Hematopoietic multipotent progenitor cell treated with erythropoietin and hydrocortisone succinate and interleukin-3 and kit ligand, for 17 days (in vitro differentiated cells): ENCODE measurements around the gene FSTL4.

Experiments used
- DNase-seq: peaks from one replicate; pipeline ENCODE4 v3.0.0-alpha.2; 2015; ENCODE audit warnings: low spot score

FSTL4 gene

DNA sequence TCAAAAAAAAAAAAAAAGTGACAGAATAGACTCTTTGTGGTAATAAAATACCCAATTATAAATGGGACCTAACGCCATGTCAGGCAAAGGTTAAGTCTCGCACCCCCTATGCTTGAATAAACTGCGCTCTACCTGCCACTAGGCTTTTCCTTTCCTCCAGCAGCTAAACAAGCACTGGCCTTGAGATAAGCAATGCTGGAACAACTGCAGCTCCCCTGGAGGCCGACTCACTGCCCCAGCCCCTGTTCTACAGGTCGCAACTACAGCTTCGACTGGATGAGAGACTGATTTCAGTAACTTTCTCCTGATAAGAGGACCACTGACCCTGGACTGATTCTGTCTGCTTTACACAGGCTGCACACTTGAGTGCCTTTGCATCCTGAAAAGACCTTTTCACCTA is 350.3 kb downstream of the FSTL4 start:
- DNase-seq, result no peak

GRCh38 chr5:133260715-133261114 is 351.6 kb downstream of the FSTL4 start:
- DNase-seq, result no peak

DNA sequence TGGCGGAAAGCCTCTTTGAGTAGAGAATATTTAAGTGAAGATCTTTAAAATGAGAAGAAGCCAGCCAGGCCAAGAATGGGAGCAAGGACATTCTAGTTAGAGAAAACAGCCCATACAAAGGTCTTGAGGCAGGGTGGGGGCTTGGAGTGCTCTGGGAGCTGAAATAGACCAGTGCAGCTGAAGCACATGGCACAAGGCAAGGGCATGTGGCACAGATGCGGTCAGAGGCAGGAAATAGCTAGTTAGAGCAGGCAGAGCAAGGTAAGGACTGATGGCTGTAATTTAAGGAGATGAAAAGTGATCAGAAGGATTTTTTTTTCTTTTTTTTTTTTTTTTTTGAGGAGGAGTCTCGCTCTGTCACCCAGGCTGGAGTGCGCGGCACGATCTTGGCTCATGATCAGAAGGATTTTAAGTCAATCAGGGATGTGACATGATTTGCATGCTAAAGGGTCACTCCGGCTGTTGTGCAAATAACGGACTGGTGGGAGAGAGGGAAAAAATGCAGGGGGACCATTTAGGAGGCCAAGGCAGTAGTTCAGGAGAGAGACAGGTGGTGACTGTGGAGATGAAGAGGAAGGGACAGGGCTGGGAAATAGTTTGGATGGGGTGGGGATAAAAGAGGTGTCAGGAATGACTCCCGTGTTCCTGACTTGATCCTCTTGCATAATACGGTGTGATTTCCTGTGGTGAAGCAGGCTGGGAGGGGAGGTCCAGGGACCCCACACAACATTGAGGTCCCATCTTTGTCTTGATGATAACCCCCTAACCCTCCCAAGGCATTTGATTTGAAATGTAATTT is 352.9 kb downstream of the FSTL4 start:
- no peak for DNase-seq

DNA sequence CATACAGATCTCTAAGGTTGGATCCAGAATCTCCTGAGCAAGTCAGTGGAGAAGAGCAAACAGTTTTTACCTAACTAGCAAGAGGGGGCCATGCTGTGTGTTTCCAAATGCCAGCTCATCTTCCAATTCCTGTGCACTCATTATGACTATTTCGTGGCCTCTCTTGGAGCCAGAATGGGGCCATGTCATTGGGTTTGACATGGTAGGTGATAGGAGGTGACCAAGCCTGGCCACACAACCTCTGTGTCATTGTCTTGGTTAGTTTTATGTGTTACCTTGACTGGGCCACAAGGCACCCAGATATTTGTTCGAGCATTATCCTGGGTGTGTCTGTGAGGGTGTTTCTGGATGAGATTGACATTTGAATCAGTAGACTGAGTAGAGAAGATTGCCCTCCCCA is 354.4 kb downstream of the FSTL4 start:
- no peak for DNase-seq

- DNase-seq, result no peak
These were observed 356.1 kb downstream of the FSTL4 start for GRCh38 chr5:133256276-133256675.

DNA sequence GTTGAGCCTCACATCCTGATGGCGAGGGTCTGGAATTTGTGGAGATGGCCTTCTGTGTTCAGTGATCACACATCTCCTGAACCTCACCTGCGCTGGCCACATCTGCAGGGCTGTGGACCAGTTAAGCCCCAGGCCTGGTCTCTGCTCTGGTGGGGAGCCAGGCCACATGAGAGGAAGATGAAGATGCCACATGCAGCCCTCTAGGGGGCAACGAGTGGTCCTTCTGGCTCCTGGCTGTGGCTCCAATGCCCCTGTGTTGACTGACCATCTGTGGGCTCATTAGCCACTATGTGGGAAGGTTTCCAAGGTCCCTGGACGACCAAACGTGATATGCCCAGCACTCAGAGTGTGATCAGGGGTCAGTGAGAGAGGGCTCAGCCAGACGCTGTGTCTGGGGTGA is 357.5 kb downstream of the FSTL4 start:
- DNase-seq, result no peak

- no peak for DNase-seq
These were observed 358.7 kb downstream of the FSTL4 start for GRCh38 chr5:133253671-133254070.

- no peak for DNase-seq
These were observed 359.3 kb downstream of the FSTL4 start for GRCh38 chr5:133253070-133253469.

- no peak for DNase-seq
These were observed 360.2 kb downstream of the FSTL4 start for GRCh38 chr5:133252133-133252480.

DNA sequence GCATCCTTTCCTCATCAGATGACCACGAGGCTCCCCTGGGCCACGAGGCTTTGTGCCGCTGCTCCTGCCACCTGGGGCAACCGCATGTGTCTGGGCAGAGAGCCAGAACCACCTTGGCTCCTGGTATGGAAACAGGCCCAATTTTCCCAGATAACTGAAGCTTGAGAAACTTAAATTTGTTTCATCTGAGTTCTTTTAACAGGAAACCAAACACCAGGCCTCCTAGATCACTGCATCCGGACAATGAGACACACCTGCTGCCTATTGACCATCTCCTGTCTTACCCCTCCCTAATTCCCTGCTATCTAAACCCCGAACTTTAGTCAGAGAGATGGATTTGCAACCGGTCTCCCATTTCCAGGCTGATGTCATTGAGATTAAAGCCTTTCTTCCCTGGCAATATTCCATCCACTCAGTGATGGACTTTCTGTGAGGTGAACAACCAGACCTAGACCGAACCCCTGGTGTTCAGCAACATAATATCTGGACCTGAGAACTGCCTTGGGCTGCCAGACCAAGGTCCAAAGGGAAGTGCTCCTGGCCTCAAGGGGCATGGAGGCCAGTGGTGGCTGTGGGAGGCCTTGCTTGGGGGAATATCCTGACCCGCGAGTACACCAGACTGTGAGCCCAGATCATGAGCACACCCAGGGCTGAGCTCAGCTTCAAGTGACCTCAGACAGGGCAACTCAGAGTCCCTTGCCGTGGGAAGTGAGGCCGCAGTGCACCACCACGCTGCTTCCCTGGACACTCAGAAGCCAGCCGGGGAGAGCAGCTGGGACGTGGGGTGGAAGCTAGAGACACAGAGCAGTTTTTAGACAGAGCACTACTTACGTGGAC is 360.8 kb downstream of the FSTL4 start:
- DNase-seq, result no peak

- no peak for DNase-seq
These were observed 361.8 kb downstream of the FSTL4 start for GRCh38 chr5:133250527-133250926.

- no peak for DNase-seq
These were observed 362.7 kb downstream of the FSTL4 start for GRCh38 chr5:133249593-133249992.

GRCh38 chr5:133247881-133248624 is 364.3 kb downstream of the FSTL4 start:
- peak; percentile 31 for DNase-seq

DNA sequence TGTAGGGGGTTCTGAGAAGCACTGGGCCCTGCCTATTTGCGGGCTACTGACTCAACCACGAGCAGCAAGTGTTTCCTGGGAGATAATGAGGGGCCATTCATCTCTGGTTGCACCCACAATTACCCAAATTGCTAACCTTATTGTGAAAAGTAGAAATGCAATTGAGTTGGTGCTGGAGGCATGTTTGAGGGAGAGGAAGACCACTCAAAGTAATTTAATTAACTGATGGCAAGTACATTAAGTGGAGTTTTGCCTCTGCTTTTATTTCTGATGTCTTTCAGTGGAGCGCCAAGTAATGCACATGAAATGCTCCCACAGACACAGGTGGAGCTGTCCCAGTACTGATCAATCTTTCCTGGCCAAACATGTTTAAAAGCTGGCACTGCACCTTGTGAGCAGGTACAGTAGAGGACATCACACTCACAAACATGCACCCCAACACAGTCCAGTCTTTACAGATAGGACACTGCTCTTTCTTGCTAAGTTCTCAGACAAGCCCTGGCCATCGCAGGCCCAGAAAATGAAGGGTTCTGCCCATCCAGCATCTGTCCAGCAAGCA is 365.1 kb downstream of the FSTL4 start:
- DNase-seq, result no peak

DNA sequence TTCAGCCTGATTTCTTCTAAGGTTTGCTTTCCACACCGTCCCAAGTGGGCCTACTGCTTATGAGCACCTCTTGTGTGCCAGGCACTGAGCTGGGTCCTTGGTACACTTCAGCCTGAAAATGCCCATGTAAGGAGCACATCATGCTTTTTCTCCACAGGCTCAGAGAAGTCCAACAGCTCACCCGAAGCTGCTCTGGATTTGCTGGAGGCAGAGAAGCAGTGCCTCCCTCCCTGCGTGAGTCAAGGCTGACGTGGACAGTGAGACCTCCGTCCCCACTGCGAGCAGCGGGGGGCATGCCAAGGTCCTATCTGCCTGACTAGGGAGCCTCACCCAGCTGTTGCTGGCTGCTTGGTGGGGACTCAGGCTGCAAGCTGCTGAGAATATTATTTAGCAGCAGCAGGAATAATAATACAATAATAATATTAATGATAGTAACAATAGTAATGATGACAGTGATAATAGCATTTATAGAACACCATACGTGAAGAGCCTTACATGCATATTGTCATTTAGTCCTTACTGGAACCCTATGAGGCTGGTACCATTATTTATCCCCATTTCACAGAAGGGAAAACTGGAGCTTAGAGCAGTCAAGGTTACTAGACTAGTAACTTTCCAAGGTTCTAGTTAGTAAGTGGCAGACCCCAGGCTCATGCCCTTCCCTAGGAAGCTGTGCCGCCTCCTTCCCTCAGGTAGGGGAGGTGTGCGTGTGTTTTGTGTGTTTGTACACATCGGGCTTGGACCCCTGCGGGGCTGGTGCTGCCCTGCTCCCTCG is 365.8 kb downstream of the FSTL4 start:
- DNase-seq, result no peak

- no peak for DNase-seq
These were observed 366.3 kb downstream of the FSTL4 start for GRCh38 chr5:133246053-133246370.

- DNase-seq, result no peak
These were observed 366.9 kb downstream of the FSTL4 start for GRCh38 chr5:133245191-133246052.

- DNase-seq, result no peak
These were observed 368.1 kb downstream of the FSTL4 start for GRCh38 chr5:133244242-133244641.

DNA sequence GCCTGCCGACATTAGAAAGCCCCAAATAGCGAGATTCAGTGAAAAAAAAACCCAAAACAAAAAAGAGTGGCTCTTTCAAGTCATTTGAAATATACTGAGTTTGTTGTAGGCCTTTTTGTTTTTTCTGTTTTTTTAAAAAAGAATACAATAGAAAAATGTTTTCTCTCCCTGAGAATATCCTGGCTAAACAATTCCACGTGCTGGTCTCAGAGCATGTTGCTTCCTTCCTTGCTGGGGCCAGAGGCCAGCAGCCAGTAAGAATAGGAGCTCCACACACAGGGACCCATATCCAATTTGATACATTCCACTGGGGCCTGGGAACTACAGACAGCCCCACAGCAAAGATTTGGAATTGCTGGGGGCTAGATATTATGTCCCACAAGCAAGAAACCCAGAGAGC is 369.1 kb downstream of the FSTL4 start:
- DNase-seq, result no peak

GRCh38 chr5:133242221-133242835 is 370.0 kb downstream of the FSTL4 start:
- no peak for DNase-seq
